Upper lobe of left lung (tissue), 6 donors: ENCODE measurements around the gene ADGRL3. TPM values are rescaled to one million over a fixed set of nuclear protein-coding genes. Genes with fewer than 3 reads are reported as not detected.

Source experiments
- ATAC-seq, 2 donors: fragments of 200-7000 bp; cut with Tn5 transposase; one replicate each; pipeline ENCODE4 v1.9.1; 2022; ENCODE audit warnings: mild to moderate bottlenecking in 2 of 2, moderate library complexity in 2 of 2; ENCODE audit not compliant: low FRiP score in 2 of 2
- DNase-seq, 2 donors: peaks; one replicate each; pipeline ENCODE4 v3.0.0-alpha.2; 2019 to 2020
- H3K27ac ChIP-seq, 4 donors: fragments of 200-600 bp; sonication (generic); one replicate each; pipeline ENCODE4 v1.5.1; 2016 to 2019
- H3K27me3 ChIP-seq, 4 donors: fragments of 200-600 bp; sonication (generic); one replicate each; pipeline ENCODE4 v1.5.1; 2017 to 2019
- H3K36me3 ChIP-seq, 4 donors: fragments of 200-600 bp; sonication (generic); one replicate each; pipeline ENCODE4 v1.5.1; 2016 to 2019
- H3K4me1 ChIP-seq, 4 donors: fragments of 200-600 bp; sonication (generic); one replicate each; pipeline ENCODE4 v1.5.1; 2018 to 2019
- H3K4me3 ChIP-seq, 4 donors: fragments of 200-600 bp; sonication (generic); one replicate each; pipeline ENCODE4 v1.5.1; 2017 to 2019; ENCODE audit warnings: mild to moderate bottlenecking in 2 of 4, moderate library complexity in 1 of 4
- H3K9me3 ChIP-seq, 4 donors: fragments of 200-600 bp; sonication (generic); one replicate each; pipeline ENCODE4 v1.5.1; 2018 to 2019
- EP300 ChIP-seq, 4 donors: sonication (generic); formaldehyde crosslinking; IDR thresholded peaks; one replicate each; pipeline ENCODE4 v1.5.1; 2017; ENCODE audit warnings: antibody characterized with exemption in 4 of 4, control low read depth in 2 of 4
- POLR2A ChIP-seq, 4 donors: fragments of 450-650 bp; IDR thresholded peaks; one replicate each; pipeline ENCODE4 v1.5.1; 2016 to 2017; ENCODE audit warnings: antibody characterized with exemption in 4 of 4, mild to moderate bottlenecking in 2 of 4
- POLR2AphosphoS5 ChIP-seq, 2 donors: sonication (generic); formaldehyde crosslinking; IDR thresholded peaks; one replicate each; pipeline ENCODE4 v1.5.1; 2017; ENCODE audit warnings: antibody characterized with exemption in 2 of 2
- WGBS, 2 donors: methylation state at CpG; one replicate each; pipeline ENCODE4 v1.1.5; 2017 to 2018; 5-methylcytosine and 5-hydroxymethylcytosine counted together
- total RNA-seq, 6 donors: library from RNA; depleted of rRNA in 4 of 6; stranded (reverse); fragments of >200 nt in 4 of 6; gene quantifications; one replicate each; pipeline versions ENCODE4 v1.1.0 to v1.2.1, GENCODE V29; 2016 to 2021
- TF ChIP-seq, protein P1 (sequence below), 6 experiments: fragments of 450-650 bp in 4 of 6; fragments of 200-600 bp in 2 of 6; sonication (generic) in 2 of 6; IDR thresholded peaks; one replicate each; pipeline ENCODE4 v1.5.1; 2016 to 2019; ENCODE audit warnings: antibody characterized with exemption in 6 of 6
- donor health status: DM: no; HTN: no; CAD: no; lungs with moderate emphysema.
- donor health status: DM: no; HTN: yes; CAD: no; lungs with severe emphysema.

ADGRL3 gene
- total RNA-seq, 6 donors from 2014 or later = 1.0 to 8.5 (median 2.9) TPM

DNA sequence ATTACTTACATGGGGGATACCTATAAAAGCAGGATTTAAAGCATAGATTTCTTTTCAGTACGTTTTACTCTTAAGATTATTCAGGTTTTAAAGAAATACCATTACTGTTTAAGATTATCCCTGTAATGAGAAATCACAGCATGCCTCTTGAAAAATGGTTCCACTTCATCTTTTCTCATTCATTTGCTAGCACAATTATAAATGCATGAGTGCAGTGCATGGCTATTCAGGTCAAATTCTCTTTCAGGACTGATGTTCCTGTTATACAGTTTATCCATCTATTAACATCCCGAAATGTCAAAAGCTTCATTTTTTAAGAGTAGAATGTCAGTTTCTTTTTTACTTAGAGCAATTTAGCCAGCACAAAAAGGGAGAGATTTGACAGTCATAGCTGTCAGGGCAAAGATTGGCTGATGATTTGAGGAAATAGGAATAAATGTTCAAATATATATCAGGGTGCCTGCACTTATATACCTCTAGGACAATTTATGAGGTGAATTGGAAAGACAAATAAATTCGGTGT is 135.2 kb downstream of the ADGRL3 start:
- H3K4me1 ChIP-seq = no peaks in the 10 kb centered on the region
- TF ChIP-seq, protein P1, sequence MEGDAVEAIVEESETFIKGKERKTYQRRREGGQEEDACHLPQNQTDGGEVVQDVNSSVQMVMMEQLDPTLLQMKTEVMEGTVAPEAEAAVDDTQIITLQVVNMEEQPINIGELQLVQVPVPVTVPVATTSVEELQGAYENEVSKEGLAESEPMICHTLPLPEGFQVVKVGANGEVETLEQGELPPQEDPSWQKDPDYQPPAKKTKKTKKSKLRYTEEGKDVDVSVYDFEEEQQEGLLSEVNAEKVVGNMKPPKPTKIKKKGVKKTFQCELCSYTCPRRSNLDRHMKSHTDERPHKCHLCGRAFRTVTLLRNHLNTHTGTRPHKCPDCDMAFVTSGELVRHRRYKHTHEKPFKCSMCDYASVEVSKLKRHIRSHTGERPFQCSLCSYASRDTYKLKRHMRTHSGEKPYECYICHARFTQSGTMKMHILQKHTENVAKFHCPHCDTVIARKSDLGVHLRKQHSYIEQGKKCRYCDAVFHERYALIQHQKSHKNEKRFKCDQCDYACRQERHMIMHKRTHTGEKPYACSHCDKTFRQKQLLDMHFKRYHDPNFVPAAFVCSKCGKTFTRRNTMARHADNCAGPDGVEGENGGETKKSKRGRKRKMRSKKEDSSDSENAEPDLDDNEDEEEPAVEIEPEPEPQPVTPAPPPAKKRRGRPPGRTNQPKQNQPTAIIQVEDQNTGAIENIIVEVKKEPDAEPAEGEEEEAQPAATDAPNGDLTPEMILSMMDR (IDR thresholded peaks at IDR 0.05) = no peak
- TF ChIP-seq POLR2A (IDR thresholded peaks at IDR 0.05) = no peak
- no peak for TF ChIP-seq POLR2AphosphoS5 (IDR thresholded peaks at IDR 0.05)
- TF ChIP-seq EP300 (IDR thresholded peaks at IDR 0.05) = no peak
- ATAC-seq = no peak
- no peak overlapping the region for H3K4me3 ChIP-seq
- 82 to 84% methylated on average over 3 of the region's 3 CpGs for WGBS, 2 donors
- H3K27me3 ChIP-seq = no peaks in the 10 kb centered on the region
- no peaks in the 10 kb centered on the region for H3K9me3 ChIP-seq
- H3K27ac ChIP-seq = no peak overlapping the region
- no peak for DNase-seq
- H3K36me3 ChIP-seq = no peaks in the 10 kb centered on the region

DNA sequence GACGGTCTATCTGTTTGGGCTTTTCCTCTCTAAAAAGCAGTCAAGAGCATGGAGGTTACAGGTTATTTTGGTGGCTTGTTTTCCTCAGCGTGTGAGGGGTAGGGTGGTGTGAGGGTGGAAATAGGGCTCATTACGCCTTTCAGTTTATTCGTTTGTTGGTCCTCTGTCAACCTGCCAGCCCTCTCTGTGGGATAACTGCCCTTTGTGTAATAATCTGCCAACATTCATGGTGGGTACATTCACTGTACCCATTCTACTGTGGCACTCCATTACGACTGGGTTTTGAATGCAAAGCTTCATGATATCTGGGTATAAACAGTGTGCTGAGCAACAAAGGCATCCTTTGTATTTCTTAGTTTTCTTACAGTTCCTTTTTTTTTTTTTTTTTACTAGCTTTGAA is 136.4 kb downstream of the ADGRL3 start:
- DNase-seq = no peak
- H3K27ac ChIP-seq = no peak overlapping the region

DNA sequence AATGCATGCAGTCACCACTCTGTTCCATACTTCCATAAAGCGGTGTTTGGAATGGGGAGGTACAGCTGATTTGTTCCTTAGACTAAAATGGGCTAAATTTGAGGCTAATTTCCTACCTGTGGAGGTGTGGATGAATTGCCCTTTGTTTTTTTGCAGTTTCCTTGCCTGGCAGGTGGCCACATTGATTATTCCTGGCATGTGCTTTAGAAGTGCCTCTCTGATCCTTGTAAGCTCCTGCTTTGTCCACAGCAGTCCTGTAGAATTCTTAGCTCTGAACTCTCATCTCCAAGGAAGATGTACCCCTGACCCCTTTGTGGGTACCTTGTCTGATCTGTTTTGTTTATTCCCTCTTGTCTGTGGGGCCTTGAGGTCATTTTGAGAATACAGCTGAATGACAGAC is 136.8 kb downstream of the ADGRL3 start:
- TF ChIP-seq POLR2A (IDR thresholded peaks at IDR 0.05) (no peak), POLR2AphosphoS5 (IDR thresholded peaks at IDR 0.05) (no peak), EP300 (IDR thresholded peaks at IDR 0.05) (no peak)
- TF ChIP-seq, protein P1 (IDR thresholded peaks at IDR 0.05) = no peak
- Histone ChIP-seq H3K27me3 (no peaks in the 10 kb centered on the region), H3K9me3 (no peaks in the 10 kb centered on the region), H3K27ac (no peak overlapping the region), H3K4me3 (no peak overlapping the region), H3K4me1 (no peaks in the 10 kb centered on the region), H3K36me3 (no peaks in the 10 kb centered on the region)
- ATAC-seq (no peak), DNase-seq (no peak)
- 82 to 94% methylated on average over 1 of the region's 1 CpG for WGBS, 2 donors

More for the DNA sequence above, 136.4 kb downstream of the ADGRL3 start:
- 81 to 83% methylated on average over 5 of the region's 5 CpGs for WGBS, 2 donors
- H3K36me3 ChIP-seq = no peaks in the 10 kb centered on the region
- TF ChIP-seq EP300 (IDR thresholded peaks at IDR 0.05) = no peak
- no peak for ATAC-seq
- H3K4me3 ChIP-seq = no peak overlapping the region
- no peaks in the 10 kb centered on the region for H3K4me1 ChIP-seq
- H3K27me3 ChIP-seq = no peaks in the 10 kb centered on the region
- H3K9me3 ChIP-seq = no peaks in the 10 kb centered on the region

DNA sequence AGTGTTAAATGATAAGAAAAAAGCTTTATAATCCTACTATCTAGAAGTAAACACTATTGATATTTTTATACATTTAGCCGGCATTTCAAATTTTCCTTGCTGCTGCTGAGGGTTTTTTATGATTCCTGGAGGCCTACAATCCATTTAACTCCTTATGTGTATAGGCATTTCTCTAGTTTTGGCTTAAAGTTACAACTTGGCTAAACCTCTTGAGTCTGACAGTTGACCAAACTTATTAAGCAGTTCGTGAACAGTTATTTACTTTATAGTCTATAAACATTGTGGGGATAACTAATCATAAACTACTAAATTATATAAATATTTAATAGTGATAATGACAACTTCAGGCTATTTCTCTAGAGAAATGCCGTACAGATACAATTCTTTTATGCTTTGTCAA is 141.9 kb downstream of the ADGRL3 start:
- TF ChIP-seq, protein P1 (IDR thresholded peaks at IDR 0.05) = no peak
- TF ChIP-seq POLR2A (IDR thresholded peaks at IDR 0.05) (no peak), EP300 (IDR thresholded peaks at IDR 0.05) (no peak), POLR2AphosphoS5 (IDR thresholded peaks at IDR 0.05) (no peak)
- Histone ChIP-seq H3K4me1 (no peaks in the 10 kb centered on the region), H3K4me3 (no peak overlapping the region), H3K36me3 (no peaks in the 10 kb centered on the region), H3K27me3 (no peaks in the 10 kb centered on the region), H3K9me3 (no peaks in the 10 kb centered on the region), H3K27ac (no peak overlapping the region)
- ATAC-seq = no peak
- no peak for DNase-seq
- 66 to 74% methylated on average over 3 of the region's 3 CpGs for WGBS, 2 donors

DNA sequence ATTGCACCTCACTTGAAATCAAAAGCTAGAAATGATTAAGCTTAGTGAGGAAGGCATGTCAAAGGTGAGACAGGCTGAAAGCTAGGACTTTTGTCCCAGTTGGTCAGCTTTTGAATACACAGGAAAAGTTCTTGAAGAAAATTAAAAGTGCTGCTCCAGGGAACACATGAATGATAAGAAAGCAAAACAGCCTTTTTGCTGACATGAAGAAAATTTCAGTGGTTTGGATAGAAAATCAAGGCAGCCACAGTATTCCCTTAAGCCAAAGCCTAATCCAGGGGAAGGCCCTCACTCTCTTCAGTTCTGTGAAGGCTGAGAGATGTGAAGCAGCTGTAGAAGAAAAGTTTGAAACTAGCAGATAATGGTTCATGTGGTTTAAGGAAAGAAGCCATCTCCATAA is 150.8 kb downstream of the ADGRL3 start:
- no peak overlapping the region for H3K27ac ChIP-seq
- no peak for ATAC-seq
- no peak overlapping the region for H3K4me3 ChIP-seq
- no peaks in the 10 kb centered on the region for H3K27me3 ChIP-seq
- peaks cover 0 to 3% (median 0%) of the 10 kb centered on the region in 4 donors for H3K9me3 ChIP-seq
- no peaks in the 10 kb centered on the region for H3K36me3 ChIP-seq
- TF ChIP-seq EP300 (IDR thresholded peaks at IDR 0.05) = no peak
- DNase-seq = no peak
- H3K4me1 ChIP-seq = no peaks in the 10 kb centered on the region

DNA sequence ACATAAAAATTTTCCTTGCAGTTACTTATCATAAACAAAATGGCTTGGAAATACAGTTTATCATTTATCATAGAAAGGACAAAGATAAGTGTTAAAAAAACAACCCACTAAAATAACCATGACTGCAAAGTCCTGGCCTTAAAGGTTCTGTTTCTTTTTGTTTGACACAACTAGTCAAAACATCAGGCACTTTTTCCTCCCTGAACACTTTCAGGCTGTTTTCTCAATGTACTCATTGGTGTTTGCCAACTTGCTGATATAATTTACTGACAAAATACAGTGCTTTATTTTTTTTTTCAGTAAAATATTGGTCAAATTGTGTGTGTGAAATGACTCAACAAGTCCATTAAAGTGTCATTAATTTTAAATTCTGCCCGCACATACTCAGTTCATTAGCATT is 156.6 kb downstream of the ADGRL3 start:
- Histone ChIP-seq H3K27ac (no peak overlapping the region), H3K27me3 (no peaks in the 10 kb centered on the region), H3K4me1 (no peaks in the 10 kb centered on the region), H3K9me3 (no peaks in the 10 kb centered on the region), H3K36me3 (no peaks in the 10 kb centered on the region), H3K4me3 (no peak overlapping the region)
- ATAC-seq = no peak
- 71 to 90% methylated on average over 1 of the region's 1 CpG for WGBS, 2 donors
- no peak for DNase-seq
- TF ChIP-seq, protein P1 (IDR thresholded peaks at IDR 0.05) = no peak
- TF ChIP-seq POLR2AphosphoS5 (IDR thresholded peaks at IDR 0.05) (no peak), EP300 (IDR thresholded peaks at IDR 0.05) (no peak), POLR2A (IDR thresholded peaks at IDR 0.05) (no peak)
